Cardiac muscle cell (in vitro differentiated cells and primary cell): ENCODE measurements around the gene CLASP1. TPM values are rescaled to one million over a fixed set of nuclear protein-coding genes. Genes with fewer than 3 reads are reported as not detected.
A peak's percentile ranks its signal among the peaks of the same experiment; 100 is the strongest.
"Not testable (repeated sequence)": the region's sequence is repeated elsewhere in the genome, so short reads cannot be mapped to it uniquely, and the experiment has no call there.

Source experiments
- DNase-seq, 2 donors: peaks; one replicate each; pipeline versions ENCODE4 v3.0.0 to v3.0.0-alpha.2; 2010 to 2017; ENCODE audit warnings: low read depth in 1 of 2, low spot score in 1 of 2
- H3K27ac ChIP-seq: fragments of 200-600 bp; sonication (generic); 2 replicates; pipeline ENCODE4 v1.5.1; 2016
- H3K27me3 ChIP-seq: fragments of 200-600 bp; sonication (generic); 2 replicates; pipeline ENCODE4 v1.6.0; 2016; ENCODE audit warnings: control low read depth
- H3K36me3 ChIP-seq: fragments of 200-600 bp; sonication (generic); 2 replicates; pipeline ENCODE4 v1.5.1; 2016; ENCODE audit warnings: control low read depth
- H3K4me1 ChIP-seq: fragments of 200-600 bp; sonication (generic); 2 replicates; pipeline ENCODE4 v1.8.1; 2017; ENCODE audit warnings: low read depth, mild to moderate bottlenecking, mixed run types
- H3K4me3 ChIP-seq: fragments of 200-600 bp; sonication (generic); 2 replicates; pipeline ENCODE4 v1.5.1; 2016; ENCODE audit warnings: mild to moderate bottlenecking
- H3K9me3 ChIP-seq: fragments of 200-600 bp; sonication (generic); 2 replicates; pipeline ENCODE4 v1.5.1; 2017; ENCODE audit warnings: low read depth, mild to moderate bottlenecking, control low read depth
- CTCF ChIP-seq: IDR thresholded peaks from 2 replicates; pipeline ENCODE4 v1.5.1; 2012; ENCODE audit warnings: low read depth, mild to moderate bottlenecking, low read length
- polyA plus RNA-seq: library from polyadenylated mRNA; unstranded; fragments of >200 nt; fragmentation: Nextera tagmentation; extraction: Ambion mirVana; gene quantifications from 2 replicates; pipeline ENCODE4 v1.2.1, GENCODE V29; 2016
- total RNA-seq: library from RNA; depleted of rRNA; stranded (reverse); fragments of >200 nt; gene quantifications from 2 replicates; pipeline ENCODE4 v1.2.3, GENCODE V29; 2016

The CLASP1 gene
- total and polyA plus RNA-seq, 2 experiments from 2014 or later, result 24.8 to 53.0 TPM

DNA sequence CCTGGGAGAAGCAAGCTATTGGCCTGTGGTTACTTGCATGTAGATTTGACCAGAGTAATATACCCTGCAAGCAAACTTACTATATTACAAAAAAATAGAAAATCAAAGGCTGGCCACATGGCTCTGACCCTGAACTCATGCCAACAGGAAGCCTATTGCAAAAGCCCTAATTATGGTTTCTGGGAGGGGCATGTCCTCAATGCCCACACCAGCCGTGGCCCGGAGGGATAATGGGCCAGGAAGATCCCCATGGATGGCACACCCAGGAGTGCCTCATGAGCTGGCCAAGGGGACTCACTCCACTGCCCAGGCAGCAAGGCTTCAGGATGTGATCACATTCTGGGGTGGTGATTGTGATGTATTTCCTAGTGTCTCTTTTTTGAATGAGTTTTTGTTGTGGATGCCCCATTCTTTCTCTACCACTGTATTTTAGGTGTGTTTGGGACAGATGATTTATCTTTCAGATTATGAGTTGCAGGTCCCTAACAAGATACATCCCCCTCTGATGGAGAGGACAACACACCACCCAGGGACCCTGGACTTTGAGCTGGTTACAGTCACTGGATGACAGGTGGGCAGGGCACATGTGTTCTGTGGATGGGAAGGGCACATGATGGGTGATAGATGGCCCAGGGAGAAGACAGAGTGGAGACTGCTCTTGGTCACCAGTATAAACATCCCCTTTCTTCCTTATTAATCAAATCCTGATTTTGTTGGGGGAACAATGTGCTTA lies 345.6 kb downstream of the CLASP1 start:
- Histone ChIP-seq H3K9me3 (no peaks in the 10 kb centered on the region), H3K4me3 (no peak overlapping the region), H3K4me1 (no peaks in the 10 kb centered on the region), H3K27me3 (peaks cover 5% of the 10 kb centered on the region), H3K27ac (no peak overlapping the region), H3K36me3 (no peaks in the 10 kb centered on the region)
- DNase-seq, result no peak
- no peak for TF ChIP-seq CTCF

DNA sequence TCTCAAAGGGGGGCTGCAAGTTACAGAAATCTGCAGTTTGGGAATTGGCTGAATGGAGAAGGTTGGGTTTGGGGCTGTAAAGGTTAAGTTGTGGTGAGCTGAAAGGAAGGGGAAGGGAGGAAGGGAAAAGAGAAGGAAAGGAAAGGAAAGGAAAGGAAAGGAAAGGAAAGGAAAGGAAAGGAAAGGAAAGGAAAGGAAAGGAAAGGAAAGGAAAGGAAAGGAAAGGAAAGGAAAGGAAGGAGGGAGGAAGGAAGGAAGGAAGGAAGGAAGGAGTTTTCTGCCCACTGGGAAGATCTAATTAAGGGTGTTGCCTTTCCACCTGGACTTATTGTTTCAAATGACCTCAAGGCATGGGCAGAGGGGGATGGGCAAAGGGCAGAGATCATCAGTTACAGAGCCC lies 348.1 kb downstream of the CLASP1 start:
- H3K4me3 ChIP-seq, H3K27ac ChIP-seq, H3K27me3 ChIP-seq, DNase-seq, H3K9me3 ChIP-seq, H3K4me1 ChIP-seq, H3K36me3 ChIP-seq: not testable (repeated sequence)

DNA sequence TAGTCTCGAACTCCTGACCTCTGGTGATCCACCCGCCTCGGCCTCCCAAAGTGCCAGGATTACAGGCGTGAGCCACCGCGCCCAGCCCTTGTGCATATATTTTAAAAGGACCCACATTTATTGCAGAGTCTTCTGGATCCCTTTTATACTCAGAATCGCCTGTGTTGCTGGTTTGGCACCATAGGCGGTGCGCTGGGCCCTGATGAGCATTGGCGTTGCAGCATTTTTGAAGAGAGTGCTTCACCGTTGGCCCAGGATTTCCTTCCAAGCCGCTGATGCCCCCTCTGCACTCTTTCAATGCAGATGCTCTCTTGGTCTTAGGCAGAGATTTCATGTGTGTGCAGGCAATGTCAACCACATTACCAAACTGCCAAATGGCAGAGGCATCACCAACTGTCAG lies 350.8 kb downstream of the CLASP1 start:
- H3K4me1 ChIP-seq, result no peaks in the 10 kb centered on the region

GRCh38 chr2:121297866-121298265 lies 351.4 kb downstream of the CLASP1 start:
- H3K27me3 ChIP-seq, H3K4me3 ChIP-seq, H3K4me1 ChIP-seq, H3K36me3 ChIP-seq, DNase-seq, H3K27ac ChIP-seq, H3K9me3 ChIP-seq: not testable (repeated sequence)

More for the DNA sequence above, 350.8 kb downstream of the CLASP1 start:
- H3K27ac ChIP-seq, result no peak overlapping the region
- H3K36me3 ChIP-seq, result no peaks in the 10 kb centered on the region
- no peak overlapping the region for H3K4me3 ChIP-seq
- H3K9me3 ChIP-seq, result no peaks in the 10 kb centered on the region
- no peak for DNase-seq
- no peaks in the 10 kb centered on the region for H3K27me3 ChIP-seq
- no peak for TF ChIP-seq CTCF

GRCh38 chr2:121297217-121297830 lies 351.9 kb downstream of the CLASP1 start:
- Histone ChIP-seq H3K4me3 (no peak overlapping the region), H3K27me3 (no peaks in the 10 kb centered on the region), H3K9me3 (no peaks in the 10 kb centered on the region), H3K4me1 (no peaks in the 10 kb centered on the region), H3K36me3 (no peaks in the 10 kb centered on the region), H3K27ac (no peak overlapping the region)
- peak; percentile 81 for TF ChIP-seq CTCF
- peak; percentile 35 to 55 for DNase-seq

DNA sequence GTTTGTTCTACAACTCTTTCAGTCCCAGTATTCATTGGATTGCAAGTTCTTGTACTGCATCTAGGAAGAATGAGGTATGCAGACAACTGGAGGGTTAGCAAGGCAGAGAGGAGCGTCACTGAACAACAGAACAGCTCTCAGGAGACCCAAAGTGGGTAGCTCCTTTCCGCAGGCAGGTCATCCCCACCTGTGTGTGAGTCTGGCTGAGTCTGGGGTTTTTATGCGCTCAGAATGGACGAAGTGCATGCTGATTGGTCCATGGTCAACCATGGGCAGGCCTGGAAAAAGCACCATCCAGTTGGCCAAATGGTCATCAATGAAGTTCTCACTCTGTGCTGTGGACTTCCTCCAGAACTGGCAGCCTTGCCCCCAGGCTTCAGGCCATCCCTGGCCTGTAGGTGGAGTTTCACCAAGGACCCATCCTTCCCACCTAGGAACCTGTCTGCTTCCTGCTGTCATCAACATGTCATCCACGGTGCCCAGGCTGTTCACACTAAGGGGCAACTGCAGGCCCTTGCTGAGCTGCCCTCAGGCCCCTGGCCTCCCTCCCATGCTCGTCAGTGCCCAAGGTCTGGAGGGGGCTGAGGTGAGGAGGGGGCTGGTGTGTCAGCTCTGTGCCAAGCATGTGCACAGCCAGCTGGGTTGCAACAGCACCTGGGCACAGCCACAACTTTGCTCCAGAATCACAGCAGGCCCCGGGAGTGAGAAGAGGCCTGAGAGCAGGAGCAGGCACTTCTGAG lies 353.2 kb downstream of the CLASP1 start:
- TF ChIP-seq CTCF, result no peak
- H3K9me3 ChIP-seq, result no peaks in the 10 kb centered on the region

More for the DNA sequence above, 353.2 kb downstream of the CLASP1 start:
- Histone ChIP-seq H3K27ac (no peak overlapping the region), H3K27me3 (no peaks in the 10 kb centered on the region), H3K4me3 (no peak overlapping the region), H3K4me1 (no peaks in the 10 kb centered on the region), H3K36me3 (no peaks in the 10 kb centered on the region)
- no peak for DNase-seq
